ENCODE measurements around the gene OGFR. TPM values are rescaled to one million over a fixed set of nuclear protein-coding genes. Genes with fewer than 3 reads are reported as not detected.

OGFR gene
- polyA plus RNA-seq, 3 donors: 47.8 to 114 (median 79.3) TPM

DNA sequence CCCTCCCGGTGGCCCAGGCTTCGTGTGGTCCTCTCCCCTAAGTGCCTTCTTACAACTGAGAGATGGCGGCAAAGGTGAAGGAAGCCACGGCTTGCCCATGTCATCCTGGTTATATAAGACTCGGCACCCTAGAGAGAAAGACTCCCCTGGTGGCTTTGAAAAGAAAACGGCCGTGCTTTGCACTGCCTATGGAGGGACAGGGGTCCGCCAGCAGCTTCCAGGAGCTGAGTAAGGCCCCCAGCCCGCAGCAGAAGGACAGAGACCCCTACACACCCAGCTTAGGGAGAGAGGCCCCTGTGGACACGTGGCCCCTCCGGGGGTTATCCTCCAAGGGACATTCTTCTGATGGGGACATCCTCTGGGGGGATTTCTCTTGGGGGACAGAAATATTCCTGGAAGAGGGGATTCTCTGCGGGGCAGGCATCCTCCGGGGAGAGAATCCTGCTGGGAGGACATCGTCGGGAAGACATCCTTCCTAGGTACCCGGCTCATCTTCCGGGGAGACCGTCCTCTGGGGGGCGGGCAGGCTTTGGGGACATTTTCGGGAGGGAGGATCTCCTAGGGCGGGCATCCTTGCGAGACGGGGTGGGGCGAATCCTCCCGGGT, 511 bp upstream of the OGFR start:
- no peak for DNase-seq
- peak overlapping the region; percentile 94 for H3K4me2 ChIP-seq (replicated peaks; ENCODE audit: extremely low read depth, low read length, poor library complexity, severe bottlenecking)
- no peaks in the 10 kb centered on the region for H3K27me3 ChIP-seq (ENCODE audit: control insufficient read depth in 2 of 2, insufficient read depth in 2 of 2, low read length in 2 of 2)
- H3K4me3 Mint-ChIP-seq: peak overlapping the region; percentile 77 to 86
- H3K79me2 ChIP-seq (ENCODE audit: insufficient read depth, low read length): peaks cover 44% of the 10 kb centered on the region
- peak overlapping the region; percentile 54 to 93 (median 88) for H3K27ac Mint-ChIP-seq
- peaks cover 48 to 50% of the 10 kb centered on the region in 2 donors for H3K36me3 ChIP-seq (replicated peaks in 1 of 2; ENCODE audit: control insufficient read depth in 1 of 2, insufficient read depth in 2 of 2, low read length in 2 of 2)
- H3K9me3 Mint-ChIP-seq: peaks cover 0 to under 1% (median 0%) of the 10 kb centered on the region in 7 donors
- 51% methylated on average over 3 of the region's 25 CpGs for WGBS (ENCODE audit: insufficient coverage)
- peaks cover 38% of the 10 kb centered on the region for H4K20me1 ChIP-seq (ENCODE audit: insufficient read depth, low read length)
- peaks cover 53% of the 10 kb centered on the region for H3K4me1 Mint-ChIP-seq
- peaks cover 0 to 7% (median under 1%) of the 10 kb centered on the region in 3 donors for H3K27me3 Mint-ChIP-seq (ENCODE audit: low read depth in 3 of 3)
- no peaks in the 10 kb centered on the region for H3K9me3 ChIP-seq (replicated peaks in 1 of 2; ENCODE audit: control insufficient read depth in 1 of 2, insufficient read depth in 1 of 2, low read length in 2 of 2)
- peak overlapping the region; percentile 29 to 88 (median 33) for H3K4me3 ChIP-seq (replicated peaks in 1 of 3; ENCODE audit: low read depth in 2 of 3, low read length in 3 of 3)
- intact Hi-C loops (cut with micrococcal nuclease): loop anchor here (5.0 to 10.0 kb wide), 4 partner anchors 53 to 659 kb away; partner anchors contain the start of genes ADRM1 (in 1 of the 2), PSMA7 (in 1 of the 2), RPS21 (in 1 of the 2) and SS18L1 (in 1 of the 2)
- peaks cover 56 to 58% of the 10 kb centered on the region in 2 donors for H3K4me1 ChIP-seq (ENCODE audit: control insufficient read depth in 1 of 2, insufficient read depth in 2 of 2, low read length in 2 of 2)
- peaks cover 41 to 57% of the 10 kb centered on the region in 2 donors for H3K36me3 Mint-ChIP-seq
- TF ChIP-seq, protein P1, sequence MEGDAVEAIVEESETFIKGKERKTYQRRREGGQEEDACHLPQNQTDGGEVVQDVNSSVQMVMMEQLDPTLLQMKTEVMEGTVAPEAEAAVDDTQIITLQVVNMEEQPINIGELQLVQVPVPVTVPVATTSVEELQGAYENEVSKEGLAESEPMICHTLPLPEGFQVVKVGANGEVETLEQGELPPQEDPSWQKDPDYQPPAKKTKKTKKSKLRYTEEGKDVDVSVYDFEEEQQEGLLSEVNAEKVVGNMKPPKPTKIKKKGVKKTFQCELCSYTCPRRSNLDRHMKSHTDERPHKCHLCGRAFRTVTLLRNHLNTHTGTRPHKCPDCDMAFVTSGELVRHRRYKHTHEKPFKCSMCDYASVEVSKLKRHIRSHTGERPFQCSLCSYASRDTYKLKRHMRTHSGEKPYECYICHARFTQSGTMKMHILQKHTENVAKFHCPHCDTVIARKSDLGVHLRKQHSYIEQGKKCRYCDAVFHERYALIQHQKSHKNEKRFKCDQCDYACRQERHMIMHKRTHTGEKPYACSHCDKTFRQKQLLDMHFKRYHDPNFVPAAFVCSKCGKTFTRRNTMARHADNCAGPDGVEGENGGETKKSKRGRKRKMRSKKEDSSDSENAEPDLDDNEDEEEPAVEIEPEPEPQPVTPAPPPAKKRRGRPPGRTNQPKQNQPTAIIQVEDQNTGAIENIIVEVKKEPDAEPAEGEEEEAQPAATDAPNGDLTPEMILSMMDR (IDR thresholded peaks at IDR 0.05): no peak
- peak overlapping the region; percentile 3 to 49 for H3K27ac ChIP-seq (ENCODE audit: low read depth in 1 of 2, low read length in 2 of 2)
- H3K9ac ChIP-seq (ENCODE audit: insufficient read depth, low read length, poor library complexity, severe bottlenecking): peak overlapping the region; percentile 90
- peak overlapping the region; percentile 74 for H2AFZ ChIP-seq (ENCODE audit: insufficient read depth, low read depth, low read length, poor library complexity, severe bottlenecking)

DNA sequence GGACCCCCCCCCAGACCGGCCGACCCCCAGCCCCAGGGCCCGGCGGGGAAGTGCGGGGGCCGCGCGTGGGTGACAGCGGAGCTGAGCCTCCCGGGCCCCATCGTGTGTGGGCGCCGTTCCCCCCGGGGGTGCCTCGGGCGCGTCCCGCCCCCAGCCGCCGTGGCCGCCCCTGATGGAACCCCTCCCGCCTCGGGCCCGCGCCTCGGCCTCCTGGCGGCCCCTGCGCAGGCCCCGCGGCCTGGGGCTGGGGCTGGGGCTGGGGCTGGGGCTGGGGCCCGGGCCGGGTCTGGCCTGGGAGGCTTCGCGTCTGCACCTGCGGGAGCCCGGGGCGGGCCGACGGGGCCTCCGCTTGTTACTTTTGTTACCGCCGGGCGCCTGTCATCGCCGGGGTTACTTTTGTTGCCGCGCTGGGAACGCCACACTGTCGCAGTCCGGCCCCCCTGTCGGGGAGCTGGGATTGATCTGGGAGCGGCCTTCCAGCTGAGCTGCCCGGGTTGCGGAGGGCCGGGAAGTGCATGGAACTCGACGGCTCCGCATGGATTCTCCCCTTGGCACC, 598 bp downstream of the OGFR start:
- Histone ChIP-seq H3K79me2 (ENCODE audit: insufficient read depth, low read length) (peaks cover 55% of the 10 kb centered on the region), H3K9ac (ENCODE audit: insufficient read depth, low read length, poor library complexity, severe bottlenecking) (peak overlapping the region; percentile 90), H3K27ac (ENCODE audit: low read depth in 1 of 2, low read length in 2 of 2) (peak overlapping the region; percentile 90 to 93), H3K27me3 (ENCODE audit: control insufficient read depth in 2 of 2, insufficient read depth in 2 of 2, low read length in 2 of 2) (no peaks in the 10 kb centered on the region), H3K4me2 (replicated peaks; ENCODE audit: extremely low read depth, low read length, poor library complexity, severe bottlenecking) (peak overlapping the region; percentile 94), H3K4me3 (replicated peaks in 1 of 3; ENCODE audit: low read depth in 2 of 3, low read length in 3 of 3) (peak overlapping the region; percentile 77 to 91 (median 88)), H2AFZ (ENCODE audit: insufficient read depth, low read depth, low read length, poor library complexity, severe bottlenecking) (no peak overlapping the region), H3K4me1 (ENCODE audit: control insufficient read depth in 1 of 2, insufficient read depth in 2 of 2, low read length in 2 of 2) (peaks cover 56 to 58% of the 10 kb centered on the region in 2 donors), H4K20me1 (ENCODE audit: insufficient read depth, low read length) (peaks cover 49% of the 10 kb centered on the region), H3K9me3 (replicated peaks in 1 of 2; ENCODE audit: control insufficient read depth in 1 of 2, insufficient read depth in 1 of 2, low read length in 2 of 2) (no peaks in the 10 kb centered on the region), H3K36me3 (replicated peaks in 1 of 2; ENCODE audit: control insufficient read depth in 1 of 2, insufficient read depth in 2 of 2, low read length in 2 of 2) (peaks cover 50% of the 10 kb centered on the region in 2 donors)
- peaks cover 41 to 57% of the 10 kb centered on the region in 2 donors for H3K36me3 Mint-ChIP-seq
- H3K4me1 Mint-ChIP-seq: peaks cover 49% of the 10 kb centered on the region
- DNase-seq: no peak
- H3K4me3 Mint-ChIP-seq: peak overlapping the region; percentile 90 to 95
- peaks cover 0 to 7% (median 0%) of the 10 kb centered on the region in 3 donors for H3K27me3 Mint-ChIP-seq (ENCODE audit: low read depth in 3 of 3)
- TF ChIP-seq, protein P1 (IDR thresholded peaks at IDR 0.05): no peak
- WGBS (ENCODE audit: insufficient coverage): under 1% methylated on average over 56 of the region's 58 CpGs
- H3K27ac Mint-ChIP-seq: peak overlapping the region; percentile 94 to 98 (median 95)
- H3K9me3 Mint-ChIP-seq: no peaks in the 10 kb centered on the region
- intact Hi-C loops (cut with micrococcal nuclease): loop anchor here (5.0 to 10.0 kb wide), 6 partner anchors 138 to 660 kb away; partner anchors contain the start of genes ADRM1 (in 2 of the 2), PSMA7 (in 1 of the 2), RPS21 (in 1 of the 2) and SS18L1 (in 1 of the 2)
